Hematopoietic multipotent progenitor cell treated with erythropoietin and hydrocortisone succinate and interleukin-3 and kit ligand, for 4 days (in vitro differentiated cells): ENCODE measurements around the gene EIF3F.

ENCODE experiments used
- DNase-seq: peaks from one replicate; pipeline ENCODE4 v3.0.0-alpha.2; 2015

The EIF3F gene

DNA sequence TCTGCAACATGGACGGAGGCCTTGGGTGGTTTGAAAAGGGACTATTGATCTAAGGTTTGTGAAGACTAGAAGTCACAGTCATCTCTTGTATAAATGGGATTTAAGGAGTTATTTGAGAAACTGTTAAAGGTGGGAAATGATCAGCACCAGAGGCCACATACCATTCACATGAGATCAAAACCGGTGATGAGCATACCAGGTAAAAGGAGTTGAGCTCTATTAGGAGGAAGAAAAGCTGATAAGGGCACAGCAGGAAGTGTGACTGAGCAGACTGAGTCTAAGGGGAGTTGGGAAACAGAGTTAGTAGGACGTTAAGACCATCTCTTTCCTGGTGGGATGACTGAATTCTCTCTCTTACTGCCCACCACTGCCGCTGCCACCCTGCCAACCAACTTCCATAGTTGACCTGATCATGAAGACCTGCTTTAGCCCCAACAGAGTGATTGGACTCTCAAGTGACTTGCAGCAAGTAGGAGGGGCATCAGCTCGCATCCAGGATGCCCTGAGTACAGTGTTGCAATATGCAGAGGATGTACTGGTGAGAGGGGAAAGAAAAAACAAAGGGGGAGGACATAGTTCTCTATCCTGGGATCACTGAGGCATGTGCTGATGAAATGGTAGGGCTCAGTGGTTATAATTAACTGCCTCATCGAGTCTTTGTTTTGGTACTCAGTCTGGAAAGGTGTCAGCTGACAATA, 7.6 kb downstream of the EIF3F start:
- DNase-seq, result no peak

DNA sequence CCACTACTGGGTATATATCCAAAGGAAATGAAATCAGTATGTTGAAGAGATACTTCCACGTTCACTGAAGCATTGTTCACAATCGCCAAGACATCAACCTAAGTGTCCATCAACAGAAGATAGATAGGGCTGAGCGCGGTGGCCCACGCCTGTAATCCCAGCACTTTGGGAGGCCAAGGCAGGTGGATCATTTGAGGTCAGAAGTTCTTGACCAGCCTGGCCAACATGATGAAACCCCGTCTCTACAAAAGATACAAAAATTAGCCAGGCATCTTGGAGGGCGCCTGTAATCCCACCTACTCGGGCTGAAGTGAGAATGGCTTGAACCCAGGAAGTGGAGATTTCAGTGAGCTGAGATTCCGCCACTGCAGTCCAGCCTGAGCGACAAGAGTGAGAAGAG, 12.7 kb downstream of the EIF3F start:
- no peak for DNase-seq

DNA sequence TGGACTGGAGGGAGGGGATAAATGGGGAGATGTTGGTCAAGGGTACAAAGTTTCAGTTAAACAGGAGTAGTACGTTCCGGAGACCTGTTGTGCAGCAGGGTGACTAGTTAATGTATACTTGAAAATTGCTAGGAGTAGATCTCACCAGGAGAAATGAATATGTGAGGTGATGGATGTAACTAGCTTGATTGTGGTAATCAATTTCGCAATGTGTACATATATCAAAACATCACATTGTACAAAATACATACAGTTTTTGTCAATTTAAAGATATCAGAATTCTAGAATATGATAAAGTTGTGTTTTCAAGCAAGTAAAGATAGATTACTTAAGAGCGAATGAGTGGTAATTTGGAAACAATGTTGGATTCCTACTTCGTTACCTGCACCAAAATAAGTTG, 13.3 kb downstream of the EIF3F start:
- no peak for DNase-seq

DNA sequence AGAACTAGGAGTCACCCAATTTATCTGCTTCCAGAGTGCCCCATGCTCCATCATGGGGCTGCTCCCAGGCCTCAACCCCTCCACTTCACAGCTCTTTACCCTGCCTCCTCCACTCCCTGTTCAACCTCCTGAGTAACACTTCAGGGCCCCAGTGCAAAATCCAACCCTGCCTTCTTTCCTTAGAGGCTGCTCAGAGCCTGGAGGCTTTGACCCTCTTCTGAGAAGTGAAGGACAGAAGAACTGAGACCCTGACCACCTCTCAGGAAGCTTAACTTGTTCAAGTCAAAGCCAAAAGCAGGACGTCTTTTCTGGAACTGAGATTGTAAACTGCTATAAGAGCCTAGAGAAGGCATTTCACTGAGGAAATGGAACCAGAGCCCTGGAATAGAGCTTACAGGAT, 15.5 kb downstream of the EIF3F start:
- DNase-seq, result no peak

DNA sequence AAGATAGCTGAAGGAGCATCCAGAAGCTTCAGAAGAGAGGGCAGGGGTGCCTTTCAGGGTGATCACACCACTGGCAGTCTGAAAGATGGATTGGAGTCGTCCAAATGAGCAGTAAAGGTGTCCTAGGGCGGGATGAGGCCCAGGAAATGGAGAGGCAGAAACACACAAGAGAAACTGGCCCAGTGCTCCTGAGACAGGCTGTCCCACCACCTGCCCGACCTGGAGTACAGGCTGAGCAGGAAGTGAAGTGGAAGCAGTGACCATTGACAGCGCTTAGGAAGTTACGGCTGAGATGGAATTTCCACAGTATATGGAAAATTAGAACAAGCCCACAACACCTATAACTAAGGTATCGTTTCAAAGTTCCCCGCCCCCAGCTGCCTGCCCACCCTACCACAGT, 16.1 kb downstream of the EIF3F start:
- DNase-seq, result no peak

DNA sequence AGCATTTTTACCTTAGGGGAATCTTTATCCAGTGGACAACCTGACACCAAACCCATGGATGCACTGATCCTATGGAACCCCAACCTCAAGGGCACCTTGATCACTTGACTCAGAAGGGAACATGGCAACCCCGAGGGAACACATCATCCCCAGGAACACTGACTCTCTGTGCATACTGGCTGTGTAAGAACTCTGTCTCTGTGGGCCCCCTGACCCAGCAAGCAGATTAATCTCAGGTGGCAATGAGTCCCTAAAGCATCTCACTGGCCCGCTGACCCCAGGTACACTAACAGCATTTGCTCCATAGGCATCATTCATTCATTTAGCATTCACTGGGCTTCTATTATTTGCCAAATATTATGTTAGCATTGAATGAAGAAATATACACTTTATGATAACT, 16.9 kb downstream of the EIF3F start:
- DNase-seq, result no peak

DNA sequence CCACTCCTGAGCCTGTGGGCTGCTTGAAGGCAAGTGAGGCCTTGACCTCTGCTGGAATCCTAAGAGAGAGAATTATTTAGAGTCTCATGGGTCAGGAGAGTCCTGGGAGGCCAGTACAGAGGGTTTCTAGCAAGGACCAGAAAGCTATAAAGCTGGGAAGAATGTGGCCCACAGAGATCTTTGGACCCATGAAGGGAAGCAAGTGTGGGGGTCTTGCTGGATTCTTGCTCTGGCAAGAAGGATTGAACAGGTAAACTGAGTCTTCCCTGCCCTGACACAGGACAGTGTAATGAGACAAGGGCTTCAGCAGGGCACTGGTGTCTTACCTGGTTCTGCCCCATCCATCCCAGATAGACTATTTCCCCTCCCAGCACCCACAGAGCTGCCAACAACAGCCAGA, 18.4 kb downstream of the EIF3F start:
- DNase-seq, result no peak

DNA sequence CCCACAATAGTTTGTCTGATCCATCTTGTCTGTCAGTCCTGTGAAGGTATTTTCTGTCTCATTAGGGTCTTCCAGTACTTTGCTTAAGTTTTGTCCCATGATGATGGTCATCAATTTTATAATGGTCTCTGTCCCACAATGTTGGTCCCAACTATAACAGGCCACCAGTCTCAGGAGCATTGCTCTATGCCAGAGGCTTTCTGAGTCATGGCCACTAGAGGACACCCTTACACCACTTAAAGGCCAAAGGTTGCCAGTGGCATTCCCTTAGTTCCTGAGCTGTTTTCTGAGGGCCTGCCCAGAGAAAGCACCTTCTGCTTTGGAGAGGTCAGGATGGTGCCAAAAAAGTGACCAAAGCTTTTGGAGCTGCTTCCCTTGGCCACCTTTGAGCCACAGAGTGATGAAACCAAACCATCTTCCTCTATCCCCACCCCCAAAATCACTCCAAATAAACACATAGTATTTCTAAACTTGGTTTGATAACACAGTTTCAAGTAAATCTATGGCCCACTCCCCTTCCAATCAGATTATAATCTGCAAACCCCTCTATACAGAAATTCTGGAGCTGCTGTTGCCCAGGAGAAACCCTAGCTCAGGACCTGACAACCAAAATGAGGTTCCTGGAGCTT, 19.3 kb downstream of the EIF3F start:
- DNase-seq, result peak; percentile 75

DNA sequence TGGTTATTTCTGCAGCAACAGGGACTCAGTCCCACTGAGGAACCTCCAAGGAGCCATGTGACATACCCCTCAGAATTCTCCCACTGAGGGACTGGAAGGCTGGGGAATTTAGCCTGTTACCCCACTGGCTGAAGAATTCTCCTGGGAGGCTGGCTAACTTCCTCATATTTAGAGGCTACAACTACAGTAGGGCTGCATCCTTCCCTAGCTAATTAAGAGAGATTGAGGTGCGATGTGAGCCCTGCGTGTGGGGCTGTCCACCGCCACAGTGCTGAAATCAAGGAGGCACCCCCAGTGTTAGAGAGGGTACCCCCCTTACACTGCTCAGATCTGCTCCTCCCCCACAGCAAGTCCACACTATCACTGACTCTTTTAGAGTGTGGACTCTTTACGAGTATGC, 21.1 kb downstream of the EIF3F start:
- no peak for DNase-seq

DNA sequence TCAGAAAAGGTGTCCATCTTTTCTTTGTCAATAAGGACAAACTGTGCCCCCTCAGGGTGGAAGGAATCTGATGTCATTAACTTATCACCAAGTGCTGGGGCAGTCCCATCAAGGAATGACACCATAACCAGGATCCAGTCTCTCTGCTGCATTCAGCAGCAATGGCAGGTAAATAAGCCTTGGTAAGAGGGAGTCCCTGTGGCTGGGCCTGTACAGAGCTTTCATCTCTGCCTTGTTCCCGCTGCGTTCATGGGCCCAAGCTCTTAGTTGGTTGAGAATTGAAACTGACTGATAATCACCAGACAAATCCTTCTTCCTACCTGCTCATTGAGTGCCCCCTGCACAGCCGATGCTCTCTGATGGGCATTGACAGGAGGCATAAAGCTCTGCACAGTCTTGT, 22.7 kb downstream of the EIF3F start:
- DNase-seq, result no peak

DNA sequence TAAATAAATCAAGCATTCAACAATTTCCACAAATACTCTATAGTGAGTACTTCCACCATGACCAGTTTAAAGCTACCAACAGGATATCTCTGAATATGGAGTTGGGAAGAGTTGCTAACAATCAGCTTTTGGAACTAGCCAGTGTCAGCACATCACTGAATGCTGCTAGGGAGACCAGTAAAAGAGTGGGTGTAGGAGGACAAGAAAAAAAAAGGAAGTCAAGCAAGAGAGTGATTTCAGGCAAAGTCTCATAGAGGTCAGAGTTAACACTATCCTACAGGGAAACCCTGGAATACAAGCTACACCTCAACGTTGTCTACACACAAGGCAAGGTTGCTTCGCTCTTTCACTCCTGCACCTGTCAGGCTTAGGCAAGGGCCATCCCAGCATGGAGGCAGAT, 24.2 kb downstream of the EIF3F start:
- no peak for DNase-seq

DNA sequence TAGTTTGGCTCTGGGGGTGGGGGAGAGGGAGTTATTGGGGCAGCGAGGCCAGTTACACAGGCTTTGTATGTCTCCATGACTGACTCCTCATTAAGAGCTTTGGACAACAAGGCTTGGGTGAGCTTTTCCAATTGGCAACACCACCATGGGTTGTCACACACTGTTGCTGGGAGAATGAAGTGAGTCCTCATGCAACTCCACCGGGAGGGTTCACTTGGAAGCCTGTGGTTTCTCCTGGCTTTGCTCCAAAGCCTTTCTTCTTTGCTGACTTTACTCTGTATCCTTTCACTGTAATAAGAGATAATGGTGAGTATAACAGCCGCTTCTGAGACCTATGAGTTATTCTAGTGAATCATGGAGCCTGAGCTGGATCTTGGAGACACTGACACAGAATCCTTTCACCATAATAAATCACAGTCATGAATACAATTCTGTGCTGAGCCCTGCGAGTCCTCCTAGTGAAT, 24.9 kb downstream of the EIF3F start:
- DNase-seq, result no peak

DNA sequence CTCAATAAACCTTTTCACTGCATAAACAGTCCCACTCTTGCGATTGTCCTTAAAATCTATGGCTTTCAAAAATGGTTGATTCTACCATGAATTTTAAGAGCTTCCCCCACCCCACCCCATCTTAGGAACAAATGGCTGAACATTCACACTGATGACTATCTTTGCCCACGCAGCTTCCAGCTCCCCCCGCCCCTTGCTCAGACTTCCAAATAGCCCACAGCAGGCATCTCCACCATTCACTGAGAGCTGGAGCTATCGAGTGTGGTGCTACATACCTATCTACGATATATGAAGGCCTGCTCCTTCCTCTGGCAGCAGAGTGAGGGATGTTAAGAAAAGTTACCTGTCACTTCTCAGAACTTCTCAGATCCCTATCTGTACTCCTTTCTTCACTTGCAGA, 26.7 kb downstream of the EIF3F start:
- no peak for DNase-seq

DNA sequence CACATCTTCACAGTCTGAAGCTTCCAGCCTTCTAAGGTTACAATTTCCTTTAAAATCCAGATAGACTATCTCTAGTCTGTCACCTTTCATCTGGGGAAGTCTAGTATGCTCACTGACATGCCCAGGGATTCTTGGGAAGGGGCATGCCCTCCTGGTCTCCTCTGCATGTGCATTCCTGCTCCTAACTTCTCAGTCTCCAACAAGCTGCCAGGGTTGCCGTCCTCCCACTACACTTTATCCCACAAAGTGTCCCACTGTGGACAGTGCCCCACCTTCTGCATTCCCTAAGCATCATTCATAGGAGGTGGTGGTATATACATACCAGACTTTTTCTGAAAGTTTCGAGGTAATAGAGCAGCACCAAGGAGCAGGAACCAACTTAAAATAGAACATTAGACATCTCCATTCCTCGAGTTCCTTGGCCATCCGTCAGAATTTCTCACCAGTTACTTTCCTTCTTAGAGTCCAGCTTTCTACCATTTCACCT, 28.7 kb downstream of the EIF3F start:
- DNase-seq, result no peak

DNA sequence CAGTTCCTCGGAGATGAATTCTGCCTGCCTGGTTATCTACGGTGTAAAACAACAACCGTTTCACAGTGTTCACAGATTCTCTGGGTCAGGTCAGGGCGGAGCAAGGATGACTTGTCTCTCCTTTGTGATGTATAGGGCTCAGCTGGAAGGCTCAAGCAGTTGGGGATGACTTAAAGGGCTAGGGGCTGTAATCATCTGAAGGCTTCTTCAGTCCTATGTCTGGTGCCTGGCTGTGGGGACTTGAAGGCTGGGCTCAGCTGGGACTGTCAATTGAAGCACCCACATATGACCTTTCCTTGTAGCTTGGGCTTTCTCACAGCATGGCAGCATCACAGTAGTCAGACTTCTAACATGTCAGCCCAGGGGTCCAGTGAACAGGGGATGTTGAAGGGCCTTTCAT, 29.3 kb downstream of the EIF3F start:
- DNase-seq, result no peak

DNA sequence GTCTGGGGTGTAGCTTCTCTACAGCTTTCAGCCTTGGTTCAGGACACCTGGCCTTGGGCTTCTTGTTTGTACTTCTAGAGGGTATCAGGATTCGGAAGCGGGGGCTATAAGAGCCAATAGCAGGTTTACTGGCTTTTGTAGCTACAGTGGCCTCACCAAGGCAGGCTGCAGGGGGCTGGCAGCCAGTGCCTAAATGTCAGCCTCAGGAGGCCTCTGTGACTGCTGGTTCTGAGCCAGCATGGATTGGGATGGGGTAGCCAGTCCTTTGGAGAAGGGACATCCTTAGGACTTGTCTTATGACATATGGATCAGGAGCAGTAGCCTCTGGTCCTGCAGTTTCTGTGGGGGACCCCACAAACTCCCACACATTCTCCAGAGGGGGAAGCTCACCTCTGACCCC, 29.9 kb downstream of the EIF3F start:
- DNase-seq, result no peak

DNA sequence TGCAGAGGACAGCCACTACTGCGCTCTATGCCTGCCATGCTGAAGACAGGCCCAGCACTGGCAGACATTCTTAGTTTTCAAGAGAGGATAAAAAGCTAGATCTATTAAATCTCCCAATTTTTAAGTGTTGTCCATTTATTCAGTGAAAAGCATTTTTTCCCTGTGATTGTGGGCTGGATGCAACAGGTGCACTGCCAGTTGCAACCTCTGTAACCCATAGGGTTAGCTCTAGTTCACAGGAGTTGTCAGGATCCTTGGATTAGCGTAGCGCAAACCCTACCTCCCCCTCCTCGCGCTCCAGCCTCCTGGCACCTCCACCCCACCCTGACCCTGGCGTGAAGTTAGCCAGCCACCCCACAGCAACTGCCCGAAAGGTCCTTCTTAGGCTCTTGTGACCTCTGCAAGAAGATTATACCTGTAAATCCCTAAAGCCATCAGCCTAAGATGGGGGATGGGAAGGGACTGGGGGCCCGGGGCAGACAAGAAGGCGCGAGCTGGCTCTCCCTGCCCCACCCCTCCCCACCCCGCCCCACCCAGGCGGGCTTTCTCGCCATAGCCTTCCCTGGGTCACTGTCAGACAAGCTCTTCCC, 30.9 kb downstream of the EIF3F start:
- no peak for DNase-seq

DNA sequence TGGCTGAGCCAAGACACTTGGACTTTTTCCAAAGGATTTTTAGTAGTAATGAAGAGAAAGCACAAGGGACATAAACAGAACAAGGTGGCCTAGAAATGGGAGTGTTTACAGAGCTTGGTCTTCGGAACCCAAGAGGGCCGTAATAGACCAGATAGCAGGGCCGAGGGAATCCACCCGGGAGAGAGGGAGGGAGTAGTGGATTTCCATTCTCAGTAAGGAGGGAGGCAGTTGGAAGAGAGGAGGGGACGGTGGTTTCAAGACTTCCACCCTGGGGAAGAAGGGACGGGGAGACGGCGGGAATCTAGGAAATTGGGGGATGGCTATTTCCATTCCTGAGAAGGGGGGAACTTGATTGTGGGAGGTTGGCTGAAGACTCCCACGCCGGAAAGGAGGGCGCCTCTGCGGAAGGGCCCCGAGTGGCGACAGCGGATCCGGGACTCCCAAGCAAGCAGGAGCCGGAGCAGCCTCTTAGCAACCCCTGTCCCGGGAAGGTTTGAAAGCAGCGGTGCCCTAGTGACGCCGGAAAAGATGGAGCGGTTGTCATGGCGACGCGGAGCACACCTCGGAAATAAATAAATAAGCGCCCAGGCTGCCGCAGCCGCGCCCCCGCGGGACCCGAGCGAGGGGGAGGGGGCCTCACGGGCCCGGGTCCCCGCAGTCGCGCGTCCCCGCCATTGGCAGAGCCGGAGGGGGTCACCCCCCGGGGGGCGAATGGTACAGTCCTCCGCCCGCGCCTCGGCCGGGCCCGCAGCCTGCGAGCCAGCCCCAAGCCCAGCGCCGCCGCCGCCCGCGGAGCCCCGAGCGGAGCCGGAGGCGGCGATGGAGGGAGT, 31.6 kb downstream of the EIF3F start:
- DNase-seq, result peak; percentile 41

DNA sequence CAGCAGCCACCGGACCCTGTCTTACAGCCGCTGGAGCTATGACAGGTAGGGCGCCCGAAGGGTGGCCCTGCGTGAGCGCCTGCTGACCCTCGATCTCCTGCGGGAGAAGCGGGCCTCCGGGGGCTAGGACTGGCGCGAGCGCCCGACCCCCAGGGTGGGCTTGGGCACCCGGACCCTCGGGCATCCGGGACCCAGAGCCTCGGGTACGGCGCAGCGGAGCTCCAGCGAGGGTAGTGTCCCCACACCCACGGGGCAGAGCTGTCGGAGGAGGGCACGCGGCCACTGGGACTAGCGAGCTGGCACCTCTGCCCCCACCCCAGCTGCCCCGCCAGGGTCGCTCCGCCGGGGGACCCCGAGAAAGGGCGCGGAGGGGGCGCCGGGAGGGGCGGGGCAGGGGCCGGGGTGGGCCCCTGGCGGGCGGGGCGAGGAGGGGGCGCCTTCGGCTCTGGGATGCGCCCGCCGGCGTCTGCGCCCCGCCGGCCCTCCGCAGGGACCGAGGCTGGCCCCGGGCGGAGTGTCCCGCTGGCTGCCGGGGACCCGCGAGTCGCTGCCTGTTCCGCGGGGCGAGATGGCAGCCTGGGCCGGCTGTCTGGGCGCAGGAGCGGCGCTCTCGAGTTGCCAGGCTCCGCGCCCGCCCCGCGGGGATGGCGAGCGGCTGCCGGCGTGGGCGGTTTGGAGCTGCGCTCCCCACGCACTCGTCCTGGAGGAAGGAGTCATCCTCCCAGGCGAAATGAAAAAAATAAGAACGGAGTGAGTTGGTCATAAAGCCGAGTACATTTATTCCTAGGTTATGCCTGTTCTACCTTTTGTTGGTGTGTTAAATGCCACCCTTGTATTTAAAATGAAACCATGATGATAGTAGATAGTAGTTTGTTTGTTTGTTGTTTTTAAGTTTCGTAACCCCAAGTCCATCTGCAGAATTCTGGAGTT, 32.4 kb downstream of the EIF3F start:
- DNase-seq, result peak; percentile 14

DNA sequence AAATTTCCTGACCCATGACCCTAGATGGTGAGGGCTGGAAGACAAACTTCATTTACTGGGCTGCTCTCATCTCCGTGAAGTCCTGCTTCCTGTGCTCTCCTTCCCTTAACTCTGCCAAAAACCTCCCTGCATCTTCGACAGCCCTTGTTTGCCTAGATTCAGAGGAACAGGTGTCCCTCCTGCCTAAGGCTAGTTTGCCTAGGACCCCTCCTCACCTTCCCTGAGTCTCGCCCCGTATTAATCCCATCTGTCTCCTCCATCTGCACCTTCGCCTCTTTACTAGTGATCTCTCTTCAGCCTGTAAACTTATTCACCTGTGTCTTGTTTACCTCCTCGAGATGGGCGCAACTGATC, 33.1 kb downstream of the EIF3F start:
- no peak for DNase-seq

DNA sequence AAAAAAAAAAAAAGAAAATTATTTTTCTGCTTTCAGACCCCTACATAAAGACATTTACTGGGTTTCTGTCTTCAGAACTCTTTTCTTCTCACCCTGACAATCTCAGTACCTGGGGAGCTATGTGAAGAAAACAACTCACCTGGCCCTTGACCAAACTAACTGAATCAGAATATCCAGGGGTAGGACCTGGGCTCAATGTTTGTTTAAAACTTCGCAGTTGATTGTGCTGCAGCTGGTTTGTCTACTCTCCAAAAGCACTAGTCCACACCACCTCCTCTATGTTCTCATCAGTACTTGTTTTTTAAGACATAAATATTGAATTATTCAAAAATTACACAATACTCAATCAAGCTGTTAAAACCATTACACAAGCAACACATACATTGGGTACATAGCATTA, 34.8 kb downstream of the EIF3F start:
- no peak for DNase-seq

DNA sequence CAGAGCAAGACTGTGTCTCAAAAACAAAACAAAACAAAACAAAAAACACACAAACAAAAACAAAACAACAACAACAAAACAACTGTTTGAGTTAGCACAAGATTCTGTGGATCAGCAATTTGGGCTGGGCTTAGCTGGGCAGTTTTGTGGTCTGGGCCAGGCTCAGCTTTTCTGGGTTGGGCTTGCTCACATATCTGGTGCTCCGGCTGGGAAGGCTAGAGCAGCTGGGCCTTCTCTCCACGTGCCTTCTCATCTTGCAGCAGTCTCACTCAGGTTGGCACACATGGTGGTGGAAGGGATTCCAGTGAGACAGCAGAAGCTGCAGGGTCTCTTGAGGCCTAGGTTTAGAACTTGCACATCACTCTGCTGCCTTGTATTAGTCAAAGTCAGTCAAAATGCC, 35.7 kb downstream of the EIF3F start:
- DNase-seq, result no peak
